Coronary artery (tissue), 2 donors: ENCODE data around the gene ADGRD1.

Experiments used
- DNase-seq: peaks from one replicate; pipeline ENCODE4 v3.0.0-alpha.2; 2017; ENCODE audit warnings: low spot score
- H3K27ac ChIP-seq, 2 donors: fragments of 200-600 bp; sonication (generic); one replicate each; pipeline ENCODE4 v1.5.1; 2016 to 2019
- H3K4me3 ChIP-seq: fragments of 200-600 bp; sonication (generic); 2 replicates; pipeline ENCODE4 v1.5.1; 2016; ENCODE audit warnings: mild to moderate bottlenecking, moderate library complexity
- TF ChIP-seq, protein P1 (sequence below): fragments of 200-600 bp; sonication (generic); IDR thresholded peaks from one replicate; pipeline ENCODE4 v1.5.1; 2019; ENCODE audit warnings: antibody characterized with exemption

Gene ADGRD1

DNA sequence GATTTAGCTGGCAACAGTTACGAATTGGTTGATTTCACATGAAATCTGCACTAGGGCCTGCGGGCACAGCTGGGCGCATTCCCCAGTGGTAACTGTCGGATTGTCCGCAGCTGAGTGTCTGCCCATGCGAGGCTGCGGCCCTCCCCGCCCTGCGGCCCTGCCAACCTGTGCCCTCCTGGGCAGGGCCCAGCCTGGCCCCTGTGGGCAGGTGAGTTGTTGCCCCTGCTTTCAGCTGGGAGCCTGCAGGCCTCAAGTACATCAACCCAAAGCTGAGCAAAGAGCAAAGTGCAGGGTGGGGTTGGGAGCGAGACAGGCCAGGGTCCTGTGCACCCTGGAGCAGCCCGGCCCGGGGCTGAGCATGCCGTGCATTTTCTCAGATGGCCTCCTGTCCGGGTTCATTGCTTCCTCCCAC, 89.1 kb downstream of the ADGRD1 start:
- TF ChIP-seq, protein P1, sequence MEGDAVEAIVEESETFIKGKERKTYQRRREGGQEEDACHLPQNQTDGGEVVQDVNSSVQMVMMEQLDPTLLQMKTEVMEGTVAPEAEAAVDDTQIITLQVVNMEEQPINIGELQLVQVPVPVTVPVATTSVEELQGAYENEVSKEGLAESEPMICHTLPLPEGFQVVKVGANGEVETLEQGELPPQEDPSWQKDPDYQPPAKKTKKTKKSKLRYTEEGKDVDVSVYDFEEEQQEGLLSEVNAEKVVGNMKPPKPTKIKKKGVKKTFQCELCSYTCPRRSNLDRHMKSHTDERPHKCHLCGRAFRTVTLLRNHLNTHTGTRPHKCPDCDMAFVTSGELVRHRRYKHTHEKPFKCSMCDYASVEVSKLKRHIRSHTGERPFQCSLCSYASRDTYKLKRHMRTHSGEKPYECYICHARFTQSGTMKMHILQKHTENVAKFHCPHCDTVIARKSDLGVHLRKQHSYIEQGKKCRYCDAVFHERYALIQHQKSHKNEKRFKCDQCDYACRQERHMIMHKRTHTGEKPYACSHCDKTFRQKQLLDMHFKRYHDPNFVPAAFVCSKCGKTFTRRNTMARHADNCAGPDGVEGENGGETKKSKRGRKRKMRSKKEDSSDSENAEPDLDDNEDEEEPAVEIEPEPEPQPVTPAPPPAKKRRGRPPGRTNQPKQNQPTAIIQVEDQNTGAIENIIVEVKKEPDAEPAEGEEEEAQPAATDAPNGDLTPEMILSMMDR, result no peak
- no peak for DNase-seq
- no peak overlapping the region for H3K4me3 ChIP-seq
- H3K27ac ChIP-seq, result no peak overlapping the region

DNA sequence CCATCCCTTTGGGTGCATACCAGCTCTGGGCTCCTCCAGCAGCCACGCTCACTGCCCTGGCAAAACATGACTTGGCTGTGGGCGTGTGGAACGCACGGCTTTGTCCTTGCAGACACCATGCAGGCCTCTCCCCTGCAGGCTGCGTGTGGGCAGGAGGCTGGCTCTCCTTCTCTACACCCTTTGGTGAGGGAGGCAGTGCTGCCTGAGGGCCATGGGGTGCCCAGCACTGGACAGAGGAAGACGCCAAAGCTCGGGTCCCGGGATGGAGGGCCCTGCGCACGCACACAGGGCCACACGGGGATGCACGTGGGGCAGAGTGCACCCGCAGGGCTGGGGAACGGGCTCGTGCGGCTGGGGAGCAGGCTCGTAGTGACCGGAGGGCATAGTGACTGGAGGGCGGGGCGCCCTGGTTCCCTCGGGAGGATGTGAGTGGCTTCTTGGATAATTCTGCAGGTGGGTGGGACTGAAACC, 89.7 kb downstream of the ADGRD1 start:
- TF ChIP-seq, protein P1, result no peak

DNA sequence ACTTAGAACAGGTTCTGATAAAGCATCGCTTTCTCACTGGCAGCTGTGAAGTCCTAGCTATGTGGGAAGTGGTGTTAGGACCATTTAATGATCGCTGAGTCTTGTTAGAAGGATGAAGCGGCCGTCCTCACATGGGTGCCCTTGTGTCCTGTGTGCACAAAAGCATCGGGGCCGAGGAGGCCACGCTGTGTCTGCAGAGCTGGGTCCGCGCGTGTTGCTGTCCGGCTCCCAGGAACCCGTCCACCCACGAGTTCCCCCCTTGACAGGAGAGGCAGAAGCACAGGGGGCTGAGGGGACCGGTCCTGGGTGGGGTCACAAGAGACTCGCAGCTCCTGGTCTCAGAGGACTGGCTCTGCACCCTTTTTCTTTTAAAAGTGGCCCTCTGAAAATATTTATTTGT, 90.4 kb downstream of the ADGRD1 start:
- TF ChIP-seq, protein P1, result no peak
- DNase-seq, result no peak
- Histone ChIP-seq H3K4me3 (no peak overlapping the region), H3K27ac (no peak overlapping the region)

More for the DNA sequence above, 89.7 kb downstream of the ADGRD1 start:
- Histone ChIP-seq H3K4me3 (no peak overlapping the region), H3K27ac (no peak overlapping the region)
- DNase-seq, result no peak

DNA sequence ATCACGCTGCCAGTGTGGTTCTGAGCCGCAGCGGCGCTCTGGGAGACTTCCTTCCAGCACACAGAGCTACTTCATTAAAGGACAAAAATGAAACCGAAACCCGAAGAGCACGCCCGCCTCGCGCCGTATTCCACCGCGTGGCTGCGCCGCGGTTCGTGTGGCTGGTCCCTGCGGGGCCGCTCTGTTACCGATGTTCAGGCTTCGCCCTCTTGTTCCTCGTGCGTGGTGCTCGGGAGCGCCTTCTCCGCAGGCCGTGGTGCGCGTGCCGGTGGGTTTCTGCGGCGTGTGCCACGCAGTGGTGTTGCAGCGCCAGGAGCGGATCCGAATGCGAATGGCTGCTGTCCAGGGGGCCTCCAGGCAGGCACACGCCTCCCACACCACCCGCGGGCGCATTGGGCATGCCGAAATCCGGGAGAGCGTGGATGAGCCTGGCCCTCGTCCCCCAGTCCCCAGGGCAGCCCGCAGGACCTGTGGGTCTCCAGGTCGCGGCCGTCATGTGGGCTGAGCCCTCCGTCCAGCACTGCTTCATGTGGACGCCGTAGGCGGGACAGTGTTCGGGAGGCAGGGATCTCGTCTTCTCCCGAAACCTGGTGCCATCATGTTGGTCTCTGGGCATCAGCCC, 91.2 kb downstream of the ADGRD1 start:
- Histone ChIP-seq H3K4me3 (no peak overlapping the region), H3K27ac (no peak overlapping the region)
- DNase-seq, result no peak
- TF ChIP-seq, protein P1, result no peak

DNA sequence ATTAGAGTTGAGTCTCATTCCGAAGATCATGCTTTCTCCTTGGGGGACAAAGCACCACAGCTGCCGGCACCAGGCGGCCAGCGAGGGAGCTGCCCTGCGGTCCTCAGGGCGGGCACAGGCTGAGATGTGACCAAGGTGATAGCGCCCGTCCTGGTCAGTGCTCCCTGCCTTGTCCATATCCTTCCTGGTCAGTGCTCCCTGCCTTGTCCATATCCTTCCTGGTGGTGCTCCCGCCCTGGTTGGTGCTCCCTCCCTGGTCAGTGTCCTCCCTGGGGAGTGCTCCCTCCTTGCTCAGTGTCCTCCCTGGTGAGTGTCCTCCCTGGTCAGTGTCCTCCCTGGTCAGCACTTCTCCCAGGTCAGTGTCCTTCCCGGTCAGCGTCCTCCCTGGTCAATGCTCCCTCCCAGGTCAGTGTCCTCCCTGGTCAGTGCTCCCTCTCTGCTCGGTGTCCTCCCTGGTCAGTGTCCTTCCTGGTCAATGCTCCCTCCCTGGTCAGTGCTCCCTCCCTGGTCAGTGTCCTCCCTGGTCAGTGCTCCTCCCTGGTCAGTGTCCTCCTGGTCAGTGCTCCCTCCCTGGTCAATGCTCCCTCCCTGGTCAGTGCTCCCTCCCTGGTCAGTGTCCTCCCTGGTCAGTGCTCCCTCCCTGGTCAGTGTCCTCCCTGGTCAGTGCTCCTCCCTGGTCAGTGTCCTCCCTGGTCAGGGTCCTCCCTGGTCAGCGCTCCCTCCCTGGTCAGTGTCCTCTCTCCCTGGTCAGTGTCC, 92.2 kb downstream of the ADGRD1 start:
- Histone ChIP-seq H3K27ac (no peak overlapping the region), H3K4me3 (no peak overlapping the region)
- TF ChIP-seq, protein P1, result no peak
- DNase-seq, result no peak

DNA sequence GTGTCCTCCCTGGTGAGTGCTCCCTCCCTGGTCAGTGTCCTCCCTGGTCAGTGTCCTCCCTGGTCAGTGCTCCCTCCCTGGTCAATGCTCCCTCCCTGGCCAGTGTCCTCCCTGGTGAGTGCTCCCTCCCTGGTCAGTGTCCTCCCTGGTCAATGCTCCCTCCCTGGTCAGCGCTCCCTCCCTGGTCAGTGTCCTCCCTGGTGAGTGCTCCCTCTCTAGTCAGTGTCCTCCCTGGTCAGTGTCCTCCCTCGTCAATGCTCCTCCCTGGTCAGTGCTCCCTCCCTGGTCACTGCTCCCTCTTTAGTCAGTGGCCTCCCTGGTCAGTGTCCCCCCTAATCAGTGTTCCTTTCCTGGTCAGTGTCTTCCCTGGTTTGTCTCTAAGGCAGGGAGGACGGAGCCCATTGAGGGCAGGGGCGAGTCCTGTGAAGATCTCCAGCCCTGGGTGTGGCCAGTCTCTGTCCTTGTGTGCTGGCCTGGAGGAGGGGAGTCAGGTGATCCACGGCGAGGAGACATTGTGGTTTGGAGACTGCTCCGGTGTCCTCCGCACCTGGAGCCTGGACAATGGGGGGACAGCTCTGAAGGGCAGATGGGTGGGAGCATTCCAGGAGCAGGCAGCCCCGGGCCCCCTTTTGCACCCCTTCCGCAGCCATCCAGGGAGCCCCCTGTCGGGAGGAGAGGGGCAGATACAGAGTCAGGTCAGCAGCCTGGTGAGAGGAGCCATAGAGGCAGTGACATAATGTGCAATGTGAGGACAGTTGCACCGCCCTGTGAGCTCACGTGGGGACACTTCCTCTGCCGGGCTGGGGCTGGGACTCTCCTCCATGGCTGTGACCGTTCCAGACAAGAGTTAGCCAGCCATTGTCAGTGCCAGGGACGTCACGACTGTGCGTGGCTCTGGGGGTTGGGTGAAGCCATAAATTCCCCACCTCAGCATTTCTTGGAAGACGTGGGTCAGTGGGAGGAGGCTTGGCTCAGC, 93.4 kb downstream of the ADGRD1 start:
- TF ChIP-seq, protein P1, result no peak
- no peak overlapping the region for H3K4me3 ChIP-seq
- DNase-seq, result no peak
- H3K27ac ChIP-seq, result peak overlapping the region in 1 of 2 donors; percentile 51
